Memory B cell (primary cell): Measurements from ENCODE around the gene KCTD21.
"Not testable (repeated sequence)": the region's sequence is repeated elsewhere in the genome, so short reads cannot be mapped to it uniquely, and the experiment has no call there.

Experiments used
- ATAC-seq: fragments of 150-1000 bp; cut with Tn5 transposase; 2 replicates; pipeline ENCODE4 v1.10.0; 2021; ENCODE audit warnings: low read depth, mild to moderate bottlenecking, moderate library complexity
- DNase-seq, 2 donors: peaks; one replicate each; pipeline ENCODE4 v3.0.0; 2022; ENCODE audit warnings: low spot score in 2 of 2
- H3K27ac Mint-ChIP-seq: one replicate; pipeline ENCODE4 v1.8.0; 2022; ENCODE audit warnings: mild to moderate bottlenecking, moderate library complexity, mixed read lengths
- H3K27me3 Mint-ChIP-seq: one replicate; pipeline ENCODE4 v1.8.0; 2022; ENCODE audit warnings: mixed read lengths
- H3K36me3 Mint-ChIP-seq: one replicate; pipeline ENCODE4 v1.8.0; 2022; ENCODE audit warnings: mild to moderate bottlenecking, mixed read lengths
- H3K4me1 Mint-ChIP-seq: one replicate; pipeline ENCODE4 v1.8.0; 2022; ENCODE audit warnings: mixed read lengths
- H3K4me3 Mint-ChIP-seq: one replicate; pipeline ENCODE4 v1.8.0; 2022; ENCODE audit warnings: mild to moderate bottlenecking, moderate library complexity, mixed read lengths
- H3K9me3 Mint-ChIP-seq: one replicate; pipeline ENCODE4 v1.8.0; 2022; ENCODE audit warnings: mixed read lengths

Gene KCTD21

DNA sequence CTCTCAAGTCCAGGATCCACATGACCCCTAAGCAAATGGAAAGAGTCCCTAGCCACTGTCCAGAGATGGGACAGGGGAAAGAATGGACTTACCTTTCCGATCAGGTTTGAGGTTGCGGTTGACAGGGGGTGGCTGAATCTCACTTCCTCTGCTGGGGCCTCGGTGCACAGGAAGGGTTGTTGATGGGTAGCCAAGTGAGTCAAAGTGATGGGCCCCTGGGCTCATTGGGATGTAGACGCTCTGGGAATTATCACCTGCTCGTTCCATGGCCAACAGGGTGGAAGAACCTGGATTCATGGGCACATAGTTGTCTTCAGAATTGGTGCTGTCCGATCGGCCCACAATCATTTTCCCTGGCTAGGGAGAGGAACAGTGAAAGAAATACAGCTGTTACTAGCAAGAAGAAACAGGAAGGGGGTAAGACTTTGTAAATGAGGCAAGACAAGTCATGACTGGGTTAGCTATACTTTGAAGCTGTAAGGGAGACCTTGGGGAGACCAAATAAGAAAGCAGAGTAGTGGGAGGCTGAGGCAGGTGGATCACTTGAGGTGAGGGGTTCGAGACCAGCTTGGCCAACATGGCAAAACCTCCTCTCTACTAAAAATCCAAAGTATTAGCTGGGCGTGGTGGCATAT is 35.0 kb upstream of the KCTD21 start:
- Mint-ChIP-seq H3K4me3 (peak overlapping the region; percentile 70), H3K27ac (peak overlapping the region; percentile 51), H3K36me3 (peaks cover 35% of the 10 kb centered on the region), H3K4me1 (peaks cover 29% of the 10 kb centered on the region), H3K27me3 (no peaks in the 10 kb centered on the region), H3K9me3 (no peaks in the 10 kb centered on the region)
- peak in 1 of 2 donors; percentile 17 for DNase-seq
- peak; percentile 87 for ATAC-seq

GRCh38 chr11:78222726-78223125 is 34.3 kb upstream of the KCTD21 start:
- H3K27ac Mint-ChIP-seq, H3K27me3 Mint-ChIP-seq, DNase-seq, H3K9me3 Mint-ChIP-seq, ATAC-seq, H3K4me3 Mint-ChIP-seq: not testable (repeated sequence)
- peaks cover 25% of the 10 kb centered on the region for H3K4me1 Mint-ChIP-seq
- peaks cover 41% of the 10 kb centered on the region for H3K36me3 Mint-ChIP-seq

DNA sequence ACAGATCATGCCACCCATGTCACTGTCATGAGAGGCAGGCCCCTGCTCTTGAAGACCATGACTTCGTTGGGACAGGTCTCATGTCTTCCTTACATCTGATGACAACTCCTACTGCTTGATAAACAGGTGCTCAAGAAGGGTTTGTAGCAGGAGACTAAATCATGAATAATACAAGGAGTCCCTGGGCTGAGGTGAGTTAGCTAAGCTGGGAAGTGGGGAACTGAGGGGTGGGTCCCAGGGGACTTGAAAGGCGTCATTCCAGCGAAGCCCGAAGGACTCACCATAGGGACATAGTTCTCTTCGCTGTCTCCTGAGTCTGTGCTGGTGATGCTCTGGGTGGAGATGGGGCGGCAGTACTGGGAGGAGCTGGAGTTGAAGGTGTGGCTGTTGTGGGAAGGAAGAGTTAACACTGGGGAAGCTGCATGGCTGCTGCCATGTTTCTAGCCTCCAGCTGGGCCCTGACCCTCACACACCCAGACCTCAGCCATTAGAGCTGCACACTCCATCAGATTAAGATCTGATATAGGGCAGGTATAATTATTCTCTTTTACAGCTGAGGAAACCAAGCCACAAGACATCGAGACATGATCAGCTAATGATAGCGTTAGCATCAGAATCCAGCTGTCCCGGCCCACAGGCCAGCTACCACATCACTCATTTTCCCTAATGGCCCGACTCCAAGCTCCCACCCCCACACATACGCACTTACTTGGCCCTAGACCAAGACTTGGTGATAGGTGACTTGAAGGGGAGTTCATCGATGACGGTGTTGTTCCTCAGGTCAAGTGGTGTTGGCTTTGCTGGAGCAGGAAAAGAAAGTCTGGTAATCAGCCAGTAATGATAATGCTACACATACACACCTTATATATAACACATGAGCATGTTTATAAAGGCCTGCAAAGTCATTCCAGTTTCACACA is 33.2 kb upstream of the KCTD21 start:
- peaks cover 44% of the 10 kb centered on the region for H3K36me3 Mint-ChIP-seq
- H3K27ac Mint-ChIP-seq = no peak overlapping the region
- ATAC-seq = no peak
- H3K4me3 Mint-ChIP-seq = no peak overlapping the region
- peaks cover 25% of the 10 kb centered on the region for H3K4me1 Mint-ChIP-seq
- DNase-seq = no peak
- no peaks in the 10 kb centered on the region for H3K9me3 Mint-ChIP-seq
- H3K27me3 Mint-ChIP-seq = no peaks in the 10 kb centered on the region

DNA sequence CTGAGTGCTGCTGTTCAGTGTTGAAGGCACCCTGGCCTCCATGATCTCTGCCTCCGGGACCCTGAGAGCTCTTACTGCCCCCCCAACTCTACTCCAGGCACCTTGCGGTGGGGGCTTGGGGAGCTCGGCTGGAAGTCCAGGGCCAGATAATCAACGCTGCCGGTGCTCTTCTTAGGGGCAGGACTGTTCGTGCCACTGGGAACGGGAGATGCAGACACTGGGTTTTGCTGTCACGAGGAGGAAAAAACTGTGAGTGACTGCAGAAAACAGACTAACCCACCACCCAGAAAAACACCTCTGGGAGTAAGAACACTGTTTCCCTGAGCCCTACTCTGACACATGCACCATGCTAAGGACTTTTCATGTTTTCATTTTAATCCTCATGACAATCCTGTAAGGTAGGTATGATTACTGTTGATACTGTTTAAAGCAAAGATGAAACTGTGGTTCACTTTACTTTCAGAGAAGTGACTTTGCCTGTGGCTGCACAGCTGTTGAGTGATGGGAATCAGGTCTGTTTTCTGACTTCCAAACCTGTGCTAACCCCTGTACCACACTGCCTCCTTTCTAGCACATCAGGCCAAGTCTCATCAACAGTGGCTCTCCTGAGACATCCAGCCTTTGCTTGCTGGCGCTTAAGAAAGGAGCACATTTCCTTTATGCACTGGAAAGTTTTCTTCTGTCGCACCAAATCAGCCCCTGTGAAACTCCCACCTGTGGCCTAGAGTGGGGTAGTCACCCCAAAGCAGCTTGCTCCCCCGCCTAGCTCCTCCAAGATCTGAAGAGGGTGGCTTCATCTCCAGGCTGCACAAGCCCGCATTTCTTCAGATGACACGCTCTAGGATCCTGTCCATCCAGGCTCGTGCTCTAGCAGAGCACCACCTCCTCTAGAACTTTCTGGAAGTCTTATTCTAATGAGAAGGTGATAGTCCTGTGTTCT is 32.1 kb upstream of the KCTD21 start:
- Mint-ChIP-seq H3K4me1 (peaks cover 25% of the 10 kb centered on the region), H3K36me3 (peaks cover 43% of the 10 kb centered on the region), H3K27me3 (no peaks in the 10 kb centered on the region), H3K9me3 (no peaks in the 10 kb centered on the region), H3K27ac (no peak overlapping the region), H3K4me3 (no peak overlapping the region)
- DNase-seq (no peak), ATAC-seq (no peak)

GRCh38 chr11:78219493-78220217 is 31.2 kb upstream of the KCTD21 start:
- no peak overlapping the region for H3K4me3 Mint-ChIP-seq
- peaks cover 16% of the 10 kb centered on the region for H3K4me1 Mint-ChIP-seq
- peaks cover 35% of the 10 kb centered on the region for H3K36me3 Mint-ChIP-seq
- DNase-seq (no peak), ATAC-seq (no peak)
- no peaks in the 10 kb centered on the region for H3K27me3 Mint-ChIP-seq
- no peak overlapping the region for H3K27ac Mint-ChIP-seq
- H3K9me3 Mint-ChIP-seq = no peaks in the 10 kb centered on the region

- Mint-ChIP-seq H3K36me3 (peaks cover 32% of the 10 kb centered on the region), H3K27ac (peak overlapping the region; percentile 16), H3K9me3 (no peaks in the 10 kb centered on the region), H3K4me3 (no peak overlapping the region), H3K27me3 (no peaks in the 10 kb centered on the region), H3K4me1 (peaks cover 13% of the 10 kb centered on the region)
- ATAC-seq = no peak
- no peak for DNase-seq
Measured at GRCh38 chr11:78218707-78219492, 30.5 kb upstream of the KCTD21 start.

DNA sequence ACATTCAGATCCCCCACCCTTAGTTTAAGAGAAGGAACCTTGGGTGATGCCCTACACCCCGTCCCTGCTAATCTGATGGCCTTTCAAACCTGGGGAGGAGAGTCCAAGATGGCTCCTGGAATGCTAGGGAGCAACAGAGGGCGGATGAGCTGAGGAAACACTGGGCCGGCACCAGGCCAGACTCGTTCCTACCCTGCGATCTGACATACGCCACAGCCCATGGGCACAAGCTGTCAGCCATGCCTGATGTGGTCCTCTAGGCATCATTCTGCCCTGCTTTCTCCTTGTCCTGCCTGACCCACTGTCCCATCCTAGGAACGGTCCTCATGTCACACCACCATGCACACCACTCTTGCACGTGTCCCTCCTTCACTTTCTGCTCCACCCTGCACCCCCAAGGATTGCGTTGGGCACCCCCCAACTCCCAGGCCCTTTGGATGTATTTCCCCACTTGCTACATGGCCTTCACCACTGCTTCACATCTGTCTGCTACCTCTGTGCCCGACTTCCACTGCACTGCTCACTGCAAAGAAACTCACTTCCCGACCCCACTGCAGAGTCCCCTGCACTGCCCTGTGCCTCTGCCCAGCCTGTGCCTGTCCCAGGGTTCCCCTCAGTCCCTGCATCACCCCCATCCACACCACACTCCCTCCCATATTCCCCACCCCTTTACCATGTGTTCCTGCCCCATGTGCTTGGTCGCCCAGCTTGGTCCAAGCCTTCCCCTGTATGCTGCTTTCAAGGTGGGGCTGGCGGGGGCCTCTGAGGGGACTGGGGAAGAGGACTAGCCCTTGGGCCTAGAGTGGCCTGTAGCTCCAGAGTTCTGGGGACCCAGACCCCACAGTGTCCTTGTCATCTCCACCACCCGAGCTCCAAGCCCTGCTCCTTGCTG is 29.5 kb upstream of the KCTD21 start:
- no peak for DNase-seq
- peaks cover 3% of the 10 kb centered on the region for H3K4me1 Mint-ChIP-seq
- ATAC-seq = no peak
- H3K36me3 Mint-ChIP-seq = peaks cover 32% of the 10 kb centered on the region
- no peaks in the 10 kb centered on the region for H3K27me3 Mint-ChIP-seq
- H3K9me3 Mint-ChIP-seq = no peaks in the 10 kb centered on the region
- peak overlapping the region; percentile 56 for H3K27ac Mint-ChIP-seq
- H3K4me3 Mint-ChIP-seq = no peak overlapping the region

- Mint-ChIP-seq H3K4me1 (peaks cover 3% of the 10 kb centered on the region), H3K9me3 (no peaks in the 10 kb centered on the region), H3K36me3 (peaks cover 32% of the 10 kb centered on the region), H3K27ac (peak overlapping the region; percentile 56), H3K27me3 (no peaks in the 10 kb centered on the region), H3K4me3 (no peak overlapping the region)
- ATAC-seq (no peak), DNase-seq (no peak)
Measured at GRCh38 chr11:78216571-78217287, 28.3 kb upstream of the KCTD21 start.

GRCh38 chr11:78216021-78216420 is 27.6 kb upstream of the KCTD21 start:
- Mint-ChIP-seq H3K27me3 (no peaks in the 10 kb centered on the region), H3K9me3 (no peaks in the 10 kb centered on the region), H3K36me3 (peaks cover 25% of the 10 kb centered on the region), H3K4me1 (no peaks in the 10 kb centered on the region), H3K27ac (no peak overlapping the region), H3K4me3 (no peak overlapping the region)
- ATAC-seq (no peak), DNase-seq (no peak)

DNA sequence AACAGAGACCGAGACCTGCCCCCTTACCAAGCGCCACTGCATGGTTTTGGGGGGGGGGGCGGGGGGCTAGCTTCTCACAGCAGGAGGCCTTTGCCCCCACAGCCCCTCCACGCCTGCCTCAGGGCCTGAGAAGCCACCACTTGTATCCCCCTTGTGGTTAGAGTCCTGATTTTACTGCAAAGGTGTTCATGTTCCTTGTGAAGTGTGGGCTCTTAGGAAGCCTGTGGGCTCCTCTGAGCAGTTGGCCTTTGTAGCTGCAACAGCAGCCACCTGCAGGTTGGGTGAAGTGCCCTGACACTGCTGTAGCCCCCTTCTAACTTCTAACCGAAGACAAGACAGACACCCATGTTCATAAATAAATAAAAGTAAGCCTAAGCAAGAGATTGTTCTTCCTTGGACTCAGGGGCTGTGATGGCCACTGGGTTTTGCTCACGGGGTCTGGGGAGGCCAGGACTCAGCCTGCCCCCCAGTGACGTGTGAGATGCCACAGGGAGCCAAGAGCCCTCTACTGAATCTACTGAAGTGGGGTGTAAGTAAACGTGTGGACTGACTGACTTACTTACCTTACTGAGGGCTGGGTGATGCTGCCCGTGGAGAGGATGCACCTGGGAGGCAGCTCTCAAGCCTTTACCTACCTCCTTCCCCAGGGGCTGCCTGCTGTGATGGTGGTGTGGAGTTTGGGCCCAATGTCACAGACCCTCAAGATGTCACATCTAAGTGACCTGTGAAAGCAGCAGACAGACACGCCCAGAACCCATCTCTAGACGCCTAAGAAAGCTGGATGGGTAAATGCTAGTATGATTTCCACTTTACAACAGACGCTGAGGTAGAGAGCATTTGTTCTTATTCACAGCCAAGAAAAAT is 26.1 kb upstream of the KCTD21 start:
- H3K4me3 Mint-ChIP-seq = no peak overlapping the region
- DNase-seq = no peak
- H3K27ac Mint-ChIP-seq = no peak overlapping the region
- H3K4me1 Mint-ChIP-seq = no peaks in the 10 kb centered on the region
- no peaks in the 10 kb centered on the region for H3K27me3 Mint-ChIP-seq
- H3K36me3 Mint-ChIP-seq = peaks cover 19% of the 10 kb centered on the region
- no peaks in the 10 kb centered on the region for H3K9me3 Mint-ChIP-seq
- ATAC-seq = no peak
